Testis (tissue), 3 donors: ENCODE measurements around the gene SIPA1L2. TPM values are rescaled to one million over a fixed set of nuclear protein-coding genes. Genes with fewer than 3 reads are reported as not detected.

ENCODE experiments used
- DNase-seq: peaks from one replicate; pipeline ENCODE4 v3.0.0-alpha.2; 2019
- H3K27ac ChIP-seq, 2 donors: fragments of 200-600 bp; sonication (generic); one replicate each; pipeline ENCODE4 v1.5.1; 2019
- H3K27me3 ChIP-seq: fragments of 200-600 bp; sonication (generic); one replicate; pipeline ENCODE4 v1.5.1; 2019
- H3K36me3 ChIP-seq: fragments of 200-600 bp; sonication (generic); one replicate; pipeline ENCODE4 v1.5.1; 2017; ENCODE audit warnings: low read depth; ENCODE audit errors: missing control alignments
- H3K4me1 ChIP-seq: fragments of 200-600 bp; sonication (generic); one replicate; pipeline ENCODE4 v1.5.1; 2019
- H3K4me3 ChIP-seq, 2 donors: fragments of 200-600 bp; sonication (generic); one replicate each; pipeline ENCODE4 v1.5.1; 2017 to 2019
- H3K9me3 ChIP-seq: fragments of 200-600 bp; sonication (generic); one replicate; pipeline ENCODE4 v1.5.1; 2017
- CTCF ChIP-seq, 3 experiments: fragments of 450-650 bp in 2 of 3; fragments of 200-600 bp in 1 of 3; sonication (generic) in 1 of 3; IDR thresholded peaks; one replicate each; pipeline ENCODE4 v1.5.1; 2016 to 2019; ENCODE audit warnings: antibody characterized with exemption in 3 of 3, mild to moderate bottlenecking in 2 of 3, moderate library complexity in 1 of 3
- POLR2A ChIP-seq: fragments of 450-650 bp; IDR thresholded peaks from one replicate; pipeline ENCODE4 v1.6.1; 2017; ENCODE audit warnings: antibody characterized with exemption, mild to moderate bottlenecking, moderate library complexity
- WGBS, 2 donors: methylation state at CpG; one replicate each; pipeline ENCODE4 v1.1.5; 2018; 5-methylcytosine and 5-hydroxymethylcytosine counted together
- intact Hi-C: fragments of 100-400 bp; cut with DNase I; formaldehyde crosslinking; loops from one replicate; pipeline ENCODE4 v1.15.1; 2023; ENCODE audit warnings: low total_unique reads
- polyA plus RNA-seq: library from polyadenylated mRNA; stranded (reverse); fragments of 350-450 nt; fragmentation: Illumina TruSeq; extraction: RNeasy Lipid Tissue Mini Kit (QIAGEN cat#74804); gene quantifications from one replicate; pipeline ENCODE4 v1.2.3, GENCODE V29; 2014; ENCODE audit warnings: low read depth, low replicate concordance; ENCODE audit not compliant: insufficient read depth
- total RNA-seq, 2 donors: library from RNA; depleted of rRNA; stranded (reverse); fragments of >200 nt; gene quantifications; one replicate each; pipeline ENCODE4 v1.2.3, GENCODE V29; 2016

The SIPA1L2 gene
- total and polyA plus RNA-seq, 3 donors from 2014 or later: 19.5 to 43.4 (median 36.1) TPM

GRCh38 chr1:232594768-232595698 is 34.9 kb downstream of the SIPA1L2 start:
- Histone ChIP-seq H3K9me3 (no peaks in the 10 kb centered on the region), H3K27me3 (no peaks in the 10 kb centered on the region), H3K27ac (no peak overlapping the region), H3K4me1 (no peaks in the 10 kb centered on the region), H3K36me3 (no peaks in the 10 kb centered on the region), H3K4me3 (no peak overlapping the region)
- WGBS, 2 donors: 85 to 88% methylated on average over 12 of the region's 12 CpGs
- intact Hi-C loops: no loop called here
- no peak for DNase-seq
- TF ChIP-seq CTCF (IDR thresholded peaks at IDR 0.05) (no peak), POLR2A (no peak)

GRCh38 chr1:232593717-232594502 is 36.0 kb downstream of the SIPA1L2 start:
- intact Hi-C loops: no loop called here
- H3K36me3 ChIP-seq: no peaks in the 10 kb centered on the region
- H3K4me1 ChIP-seq: no peaks in the 10 kb centered on the region
- no peak for TF ChIP-seq POLR2A
- no peak for TF ChIP-seq CTCF (IDR thresholded peaks at IDR 0.05)
- 78 to 81% methylated on average over 14 of the region's 14 CpGs for WGBS, 2 donors
- no peak for DNase-seq
- no peaks in the 10 kb centered on the region for H3K9me3 ChIP-seq
- no peak overlapping the region for H3K27ac ChIP-seq
- no peak overlapping the region for H3K4me3 ChIP-seq
- no peaks in the 10 kb centered on the region for H3K27me3 ChIP-seq

- Histone ChIP-seq H3K4me3 (no peak overlapping the region), H3K27ac (no peak overlapping the region), H3K36me3 (no peaks in the 10 kb centered on the region), H3K27me3 (no peaks in the 10 kb centered on the region), H3K9me3 (no peaks in the 10 kb centered on the region), H3K4me1 (no peaks in the 10 kb centered on the region)
- 88 to 95% methylated on average over 3 of the region's 3 CpGs for WGBS, 2 donors
- no peak for DNase-seq
- intact Hi-C loops: no loop called here
- TF ChIP-seq POLR2A (no peak), CTCF (IDR thresholded peaks at IDR 0.05) (no peak)
Observed at GRCh38 chr1:232591344-232591743, 38.6 kb downstream of the SIPA1L2 start.

GRCh38 chr1:232590744-232591082 is 39.2 kb downstream of the SIPA1L2 start:
- Histone ChIP-seq H3K4me1 (no peaks in the 10 kb centered on the region), H3K36me3 (no peaks in the 10 kb centered on the region), H3K27ac (no peak overlapping the region), H3K9me3 (no peaks in the 10 kb centered on the region), H3K27me3 (no peaks in the 10 kb centered on the region), H3K4me3 (no peak overlapping the region)
- WGBS, 2 donors: 85 to 93% methylated on average over 5 of the region's 5 CpGs
- intact Hi-C loops: no loop called here
- TF ChIP-seq CTCF (IDR thresholded peaks at IDR 0.05): no peak
- TF ChIP-seq POLR2A: no peak
- DNase-seq: no peak
